ENCODE data around the gene FAM53B.
"Not testable (repeated sequence)": the region's sequence is repeated elsewhere in the genome, so short reads cannot be mapped to it uniquely, and the experiment has no call there.

FAM53B gene

GRCh38 chr10:124612611-124613498 lies 131.3 kb downstream of the FAM53B start (continued):
- no peak for TF ChIP-seq ZNF76 (tag by site-specific recombination; IDR thresholded peaks at IDR 0.05; ENCODE audit: borderline replicate concordance, low read depth)
- peak; percentile 60; the same call in 1 of the 2 replicates for TF ChIP-seq ZIC2 (tag by site-specific recombination; IDR thresholded peaks at IDR 0.05)
- no peak for TF ChIP-seq ZNF423 (tag by site-specific recombination; IDR thresholded peaks at IDR 0.05)
- TF ChIP-seq ZNF639 (tag by site-specific recombination; IDR thresholded peaks at IDR 0.05), result no peak
- peak; percentile 61 for TF ChIP-seq ZFHX2 (tag by site-specific recombination; conservative IDR thresholded peaks at IDR 0.05)

GRCh38 chr10:124611738-124612137 lies 132.4 kb downstream of the FAM53B start:
- TF ChIP-seq ZNF707 (tag by site-specific recombination; IDR thresholded peaks at IDR 0.05) (no peak), TSHZ1 (tag by site-specific recombination; IDR thresholded peaks at IDR 0.05; ENCODE audit: borderline replicate concordance) (no peak), ZNF341 (tag by site-specific recombination; IDR thresholded peaks at IDR 0.05; ENCODE audit: low read depth) (no peak), ZNF560 (tag by site-specific recombination; IDR thresholded peaks at IDR 0.05; ENCODE audit: borderline replicate concordance) (no peak), ZNF433 (tag by site-specific recombination; IDR thresholded peaks at IDR 0.05; ENCODE audit: low read depth) (no peak), ZNF184 (tag by site-specific recombination; IDR thresholded peaks at IDR 0.05) (no peak), ZNF239 (tag by site-specific recombination; IDR thresholded peaks at IDR 0.05) (no peak), INSM2 (tag by site-specific recombination; IDR thresholded peaks at IDR 0.05) (no peak), ZBTB8A (tag by site-specific recombination; IDR thresholded peaks at IDR 0.05) (no peak), ZFP37 (tag by site-specific recombination; IDR thresholded peaks at IDR 0.05) (no peak), ZNF473 (tag by site-specific recombination; IDR thresholded peaks at IDR 0.05) (no peak), PRDM6 (tag by site-specific recombination; IDR thresholded peaks at IDR 0.05) (no peak), IKZF3 (tag by site-specific recombination; IDR thresholded peaks at IDR 0.05) (no peak), ZNF394 (tag by site-specific recombination; IDR thresholded peaks at IDR 0.05; ENCODE audit: borderline replicate concordance) (no peak), ZNF335 (tag by site-specific recombination; conservative IDR thresholded peaks at IDR 0.05) (no peak)
- POLR2A ChIA-PET, result no interaction called here
- CTCF ChIA-PET, result interaction anchor here (1.2 kb wide), 1 partner anchor 130 kb away, joined by 3 read pairs; no protein-coding TSS in a partner anchor
- Histone ChIP-seq H3K4me3 (ENCODE audit: low read depth, low read length) (no peak overlapping the region), H3K27ac (ENCODE audit: extremely low read depth, low read depth, low read length) (no peak overlapping the region), H3K4me1 (ENCODE audit: control insufficient read depth, insufficient read depth, low read length) (peaks cover 2% of the 10 kb centered on the region; the same call in 1 of the 2 replicates), H3K36me3 (ENCODE audit: control insufficient read depth in 2 of 2, insufficient read depth in 1 of 2, low read length in 2 of 2) (no peaks in the 10 kb centered on the region), H3K9me3 (ENCODE audit: control insufficient read depth, insufficient read depth, low read depth, low read length) (no peaks in the 10 kb centered on the region)

- H3K27ac ChIP-seq (ENCODE audit: extremely low read depth, low read depth, low read length); H3K9me3 ChIP-seq (ENCODE audit: control insufficient read depth, insufficient read depth, low read depth, low read length); H3K36me3 ChIP-seq (ENCODE audit: control insufficient read depth in 2 of 2, insufficient read depth in 1 of 2, low read length in 2 of 2); H3K4me3 ChIP-seq (ENCODE audit: low read depth, low read length); CTCF ChIA-PET; POLR2A ChIA-PET; H3K4me1 ChIP-seq (ENCODE audit: control insufficient read depth, insufficient read depth, low read length): not testable (repeated sequence)
Observed at GRCh38 chr10:124610851-124611250, 133.3 kb downstream of the FAM53B start.

GRCh38 chr10:124610186-124610585 lies 134.0 kb downstream of the FAM53B start:
- H3K9me3 ChIP-seq (ENCODE audit: control insufficient read depth, insufficient read depth, low read depth, low read length); POLR2A ChIA-PET; H3K4me3 ChIP-seq (ENCODE audit: low read depth, low read length); H3K36me3 ChIP-seq (ENCODE audit: control insufficient read depth in 2 of 2, insufficient read depth in 1 of 2, low read length in 2 of 2); H3K27ac ChIP-seq (ENCODE audit: extremely low read depth, low read depth, low read length); CTCF ChIA-PET; H3K4me1 ChIP-seq (ENCODE audit: control insufficient read depth, insufficient read depth, low read length): not testable (repeated sequence)
